ENCODE data around the gene LRRC1.
A peak's percentile ranks its signal among the peaks of the same experiment; 100 is the strongest.

LRRC1 gene

DNA sequence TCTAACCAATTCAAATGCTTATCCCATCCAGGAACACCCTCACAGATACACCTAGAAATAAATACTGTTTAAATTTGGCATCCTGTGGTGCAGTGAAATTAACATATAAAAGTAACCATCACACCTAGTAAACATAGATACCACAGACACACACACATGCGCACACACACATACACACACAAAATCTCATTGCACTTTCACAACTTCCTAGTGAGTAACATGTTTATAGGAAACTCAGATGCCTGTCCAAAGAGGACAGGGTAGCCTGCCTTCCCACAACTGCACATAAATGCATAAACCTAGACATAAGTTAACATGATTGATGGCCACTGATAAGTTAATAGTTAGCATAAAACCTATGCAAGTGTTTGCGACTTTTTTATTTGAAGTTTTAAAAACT is 56.8 kb downstream of the LRRC1 start:
- no peak for DNase-seq

DNA sequence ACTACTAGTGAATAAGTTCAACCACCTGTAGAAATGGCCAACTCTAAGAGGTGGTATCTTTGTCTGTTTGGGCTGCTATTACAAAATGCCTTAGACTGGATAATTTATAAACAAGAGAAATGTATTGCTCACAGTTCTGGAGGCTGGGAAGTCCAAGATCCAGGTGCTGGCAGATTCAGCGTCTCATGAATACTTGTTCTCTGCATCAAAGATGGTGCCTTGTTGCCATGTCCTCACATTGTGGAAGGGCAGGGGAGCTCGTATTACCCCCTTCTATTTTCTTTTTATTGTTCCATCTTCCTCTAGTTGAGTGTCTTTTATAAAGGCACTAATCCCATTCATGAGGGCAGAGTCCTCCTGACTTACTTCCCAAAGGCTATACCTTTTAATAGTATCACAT is 58.0 kb downstream of the LRRC1 start:
- DNase-seq = no peak

DNA sequence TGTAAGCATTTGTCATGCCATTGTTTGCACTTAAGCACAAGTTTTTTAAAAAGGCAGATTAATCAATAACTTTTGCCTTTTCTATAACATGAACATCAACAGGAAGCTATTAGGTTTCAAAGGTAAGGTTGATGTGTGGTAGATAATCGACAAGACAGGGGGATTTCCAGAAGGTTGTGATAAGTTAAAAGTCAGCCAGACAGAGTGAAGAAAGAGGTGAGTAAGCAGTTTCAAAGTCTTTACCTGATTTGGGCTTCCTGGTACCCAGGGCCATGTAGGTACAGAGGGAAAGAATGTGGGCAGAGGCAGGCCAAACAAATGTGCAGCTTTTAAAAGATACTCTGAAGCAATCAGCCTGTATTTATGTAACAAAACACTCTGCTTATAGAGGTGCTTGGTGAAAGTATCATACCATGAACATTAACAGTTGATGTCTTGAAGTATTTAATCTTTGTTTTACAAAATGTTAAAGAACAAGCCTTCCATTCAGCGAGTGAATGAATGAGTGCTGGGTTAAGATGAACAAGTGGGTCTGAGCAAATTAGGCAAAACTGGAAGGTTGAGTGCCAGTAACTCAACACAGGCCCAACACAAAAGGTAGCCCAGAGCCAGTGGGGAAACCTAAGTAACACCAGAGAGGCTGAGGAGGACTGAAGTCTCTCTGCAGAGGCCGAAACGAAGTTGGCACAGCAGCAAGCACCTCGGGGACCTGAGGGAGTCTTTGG is 60.2 kb downstream of the LRRC1 start:
- DNase-seq = no peak

DNA sequence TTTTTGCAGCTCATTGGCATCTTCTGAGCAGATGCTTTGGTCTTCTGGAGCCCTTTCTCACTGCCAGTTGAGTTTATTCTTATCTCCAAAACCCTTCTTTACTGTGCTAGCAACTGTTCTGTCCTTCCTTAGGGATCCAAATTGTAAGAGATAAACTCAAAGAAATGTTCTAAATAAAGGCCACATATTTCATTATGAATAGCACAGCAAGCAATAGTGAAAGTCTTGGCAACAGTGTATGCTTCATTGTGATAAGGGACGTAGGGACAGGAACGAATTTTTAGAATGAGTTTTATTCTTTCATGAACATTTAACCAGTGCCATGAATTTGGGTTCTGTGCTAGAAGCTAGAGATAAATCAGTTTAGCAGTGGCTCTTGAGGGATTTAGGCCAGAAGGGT is 61.1 kb downstream of the LRRC1 start:
- DNase-seq = no peak

DNA sequence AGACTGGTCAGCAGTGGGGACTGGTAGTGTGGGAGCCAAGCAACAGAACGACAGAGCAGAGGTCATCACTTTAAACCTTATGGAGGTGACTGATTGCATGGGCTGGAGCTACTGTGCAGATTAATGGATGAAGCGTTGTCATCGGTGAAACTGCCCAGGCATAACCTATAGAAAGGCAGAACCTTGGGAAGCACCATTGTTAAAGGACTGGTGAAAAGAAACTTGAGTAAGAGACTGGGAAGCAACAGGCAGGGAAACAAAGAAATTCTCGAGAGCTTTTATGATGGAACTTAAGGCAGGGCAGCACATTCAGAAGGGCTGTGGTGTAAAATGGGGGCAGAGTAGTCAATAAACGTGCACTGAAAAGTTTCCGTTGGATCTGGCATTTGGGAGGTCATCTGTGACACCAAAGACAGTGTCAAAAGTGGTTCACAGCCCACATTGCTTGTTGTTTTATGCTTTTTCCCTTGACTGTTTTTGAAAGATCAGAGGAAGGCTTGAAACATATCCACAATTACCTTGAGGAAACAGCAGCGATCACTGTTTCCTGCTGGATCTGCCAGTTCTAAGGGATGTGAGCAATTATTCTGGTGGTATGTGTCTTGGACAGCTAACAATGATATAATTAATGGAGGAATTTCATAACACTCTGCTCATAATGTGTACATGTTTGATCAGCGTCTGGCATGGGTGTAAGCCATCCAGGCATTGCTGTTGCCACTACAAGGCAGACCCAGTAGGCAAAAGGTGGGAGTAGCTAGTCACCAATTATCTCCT is 62.7 kb downstream of the LRRC1 start:
- no peak for DNase-seq

GRCh38 chr6:53858196-53858595 is 63.4 kb downstream of the LRRC1 start:
- no peak for DNase-seq

GRCh38 chr6:53858913-53859312 is 64.1 kb downstream of the LRRC1 start:
- no peak for DNase-seq

- DNase-seq = no peak
These were observed 65.7 kb downstream of the LRRC1 start for GRCh38 chr6:53860511-53860910.

DNA sequence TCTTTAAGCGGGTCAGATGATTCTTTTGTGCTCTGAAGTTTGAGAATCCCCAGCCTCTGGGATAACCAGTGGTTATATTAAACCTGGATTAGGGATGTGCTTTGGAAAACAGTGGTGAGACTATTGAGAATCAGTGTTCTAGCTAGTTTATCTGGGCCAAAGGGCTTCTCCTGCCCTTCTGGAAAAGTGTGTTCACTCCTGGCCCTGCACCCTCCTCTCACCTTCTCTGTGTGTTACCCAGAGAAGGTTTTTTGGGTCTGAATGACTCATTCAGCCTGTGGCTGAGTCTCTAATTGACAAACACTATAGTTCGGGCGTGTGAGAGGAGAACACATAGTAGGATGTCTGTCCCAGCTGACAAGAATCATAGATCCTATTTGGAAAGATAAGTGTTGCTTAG is 66.7 kb downstream of the LRRC1 start:
- no peak for DNase-seq

DNA sequence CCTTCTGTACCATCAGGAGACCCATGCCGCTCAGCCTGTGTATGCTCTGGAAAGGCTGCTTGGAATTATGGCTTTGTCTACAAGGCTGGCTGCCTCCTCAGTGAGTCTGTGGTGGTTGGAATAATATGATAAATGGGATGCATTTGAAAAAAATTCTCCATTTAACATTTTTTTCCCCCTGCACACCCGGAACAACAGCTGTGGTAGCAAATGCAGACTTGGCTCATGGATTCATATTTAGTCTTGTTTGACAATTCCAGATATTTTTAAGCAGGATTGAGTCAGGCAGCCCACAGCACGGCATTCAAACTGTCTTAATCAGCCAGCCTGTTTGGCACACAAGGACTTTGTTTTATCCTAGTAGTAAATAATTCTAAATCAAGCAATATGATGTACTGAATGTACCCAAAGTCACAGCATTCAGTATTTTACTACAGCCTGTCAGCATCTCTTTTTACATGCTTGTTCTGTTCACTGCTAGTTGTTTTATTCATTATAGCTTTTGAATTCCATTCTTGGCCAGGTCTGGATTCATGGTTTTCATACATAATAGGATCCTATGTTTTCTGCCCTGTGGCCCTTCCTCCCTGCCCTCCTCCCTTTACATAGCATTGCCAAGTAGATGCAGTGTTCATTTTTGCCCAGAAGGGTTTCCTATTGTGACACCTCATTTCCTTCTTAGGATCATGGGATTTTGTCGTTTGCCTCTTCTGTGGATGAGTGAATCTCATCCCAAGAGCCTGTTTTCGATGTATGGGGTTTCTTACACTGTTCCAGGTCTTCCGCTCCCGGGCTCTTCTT is 68.1 kb downstream of the LRRC1 start:
- DNase-seq = no peak

DNA sequence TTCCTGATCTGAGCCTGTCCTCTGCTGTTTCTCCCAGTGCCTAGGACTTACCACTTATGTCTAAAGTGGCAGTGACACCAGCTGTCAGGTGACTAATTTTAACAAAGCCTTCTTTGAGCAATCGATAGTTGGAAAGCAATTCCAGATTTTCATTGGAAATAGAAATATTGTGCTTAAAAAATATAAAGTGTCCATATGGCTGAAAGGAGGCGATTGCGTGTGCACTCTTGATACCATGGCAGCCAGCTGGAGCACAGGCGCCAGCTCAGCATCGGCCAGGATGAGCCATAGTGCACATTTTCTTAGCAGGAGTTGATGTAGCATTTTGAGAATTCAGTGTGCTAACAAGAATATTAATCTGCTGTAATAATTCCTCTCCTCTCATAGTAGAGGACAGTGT is 70.0 kb downstream of the LRRC1 start:
- no peak for DNase-seq

GRCh38 chr6:53866226-53866625 is 71.4 kb downstream of the LRRC1 start:
- no peak for DNase-seq

DNA sequence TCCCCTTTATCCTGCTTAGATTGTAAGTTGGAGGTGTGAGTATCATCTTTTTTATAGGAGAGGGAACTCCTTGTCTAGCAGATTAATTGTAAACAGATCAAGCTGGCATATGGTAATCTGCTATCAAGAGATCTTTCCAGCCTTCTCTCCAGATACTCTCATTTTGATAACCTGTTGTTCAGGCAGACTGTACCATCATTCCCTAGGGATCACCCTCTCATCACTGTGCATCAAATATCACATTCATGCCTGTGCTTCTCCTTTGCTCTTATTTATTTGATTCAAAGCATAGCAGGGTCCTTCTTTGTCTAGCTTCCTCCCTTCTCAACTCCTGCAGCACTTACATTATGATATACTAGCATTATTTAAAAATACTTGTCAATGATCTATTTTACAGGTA is 73.8 kb downstream of the LRRC1 start:
- peak; percentile 70 for DNase-seq

GRCh38 chr6:53869964-53870363 is 75.2 kb downstream of the LRRC1 start:
- no peak for DNase-seq

DNA sequence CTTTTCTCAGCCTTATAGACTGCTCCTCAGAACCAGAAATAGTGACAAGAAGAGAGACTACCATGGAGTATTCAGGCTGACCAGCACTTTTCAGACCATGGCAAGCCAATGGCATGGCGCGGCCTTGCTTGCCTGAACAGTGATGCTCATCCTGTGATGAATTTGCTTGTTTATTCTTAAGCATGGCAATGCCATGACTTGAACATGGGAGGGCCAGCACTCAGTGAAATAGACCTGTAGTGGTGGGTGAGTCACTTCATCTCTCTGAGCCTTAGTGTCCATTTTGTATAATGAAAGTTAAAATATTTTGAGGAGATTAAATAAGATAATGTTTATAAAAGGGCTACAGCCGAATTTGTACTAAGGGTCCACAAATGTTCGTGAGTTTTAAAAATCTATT is 79.1 kb downstream of the LRRC1 start:
- no peak for DNase-seq

GRCh38 chr6:53874964-53875363 is 80.2 kb downstream of the LRRC1 start:
- no peak for DNase-seq

GRCh38 chr6:53877151-53877550 is 82.3 kb downstream of the LRRC1 start:
- no peak for DNase-seq

DNA sequence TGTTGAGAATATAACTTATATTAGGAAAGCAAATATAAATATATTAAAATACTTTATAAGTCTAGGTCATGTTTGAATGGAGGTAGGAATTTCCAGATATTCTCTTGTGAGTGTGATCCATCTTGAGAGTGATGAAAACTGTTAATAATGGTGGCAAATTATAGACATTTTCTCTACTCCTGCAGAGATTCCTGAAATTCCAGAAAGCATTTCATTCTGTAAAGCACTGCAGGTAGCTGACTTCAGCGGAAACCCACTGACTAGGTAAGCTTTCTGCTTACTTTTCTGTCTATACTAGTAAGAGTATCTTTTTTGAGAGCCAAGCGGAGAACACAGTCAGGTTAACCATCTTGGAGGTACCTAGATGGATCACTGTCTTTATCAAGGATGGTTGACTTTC is 84.0 kb downstream of the LRRC1 start:
- no peak for DNase-seq

GRCh38 chr6:53879608-53880007 is 84.8 kb downstream of the LRRC1 start:
- no peak for DNase-seq

- no peak for DNase-seq
These were observed 92.5 kb downstream of the LRRC1 start for GRCh38 chr6:53887316-53887715.

DNA sequence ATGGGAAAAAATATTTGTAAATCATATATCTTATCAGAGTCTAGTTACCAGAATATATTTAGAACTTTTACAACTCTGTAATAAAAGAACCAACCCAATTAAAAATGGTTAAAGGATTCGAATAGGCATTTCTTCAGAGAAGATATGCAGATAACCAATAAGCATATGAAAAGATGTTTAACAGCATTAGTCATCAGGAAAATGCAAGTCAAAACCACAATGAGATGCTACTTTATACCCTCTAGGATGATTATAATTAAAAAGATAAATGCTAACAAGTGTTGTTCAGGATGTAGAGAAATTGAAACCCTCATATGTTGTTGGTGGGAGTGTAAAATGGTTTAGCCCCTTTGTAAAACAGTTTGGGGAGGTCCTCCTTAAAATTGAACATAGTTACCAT is 94.1 kb downstream of the LRRC1 start:
- DNase-seq = no peak

GRCh38 chr6:53889365-53889764 is 94.6 kb downstream of the LRRC1 start:
- DNase-seq = no peak

- no peak for DNase-seq
These were observed 97.9 kb downstream of the LRRC1 start for GRCh38 chr6:53892707-53893106.

DNA sequence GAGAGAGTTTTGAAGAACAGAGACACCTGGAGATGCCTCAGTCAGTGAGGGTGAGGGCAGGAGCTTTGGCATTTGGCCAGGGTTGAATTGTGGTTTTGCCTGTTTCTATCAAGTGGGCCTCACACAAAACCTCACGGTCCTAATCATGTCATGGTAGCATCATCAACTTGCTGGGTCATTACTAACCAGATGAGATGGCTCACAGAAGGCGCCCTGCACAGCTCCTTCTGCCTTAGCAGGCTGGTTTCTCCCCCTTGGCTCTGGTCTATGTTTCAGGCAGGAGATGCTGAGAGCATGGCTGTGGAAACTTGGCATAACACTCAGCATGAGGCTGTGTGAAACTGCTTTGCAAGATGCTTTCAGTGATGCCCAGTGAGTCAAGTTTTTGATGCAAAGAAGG is 99.3 kb downstream of the LRRC1 start:
- peak; percentile 73 for DNase-seq
